GM19099 (cell line): ENCODE results near the gene FXYD3.

Source experiments
- POLR2A ChIP-seq: IDR thresholded peaks from 3 replicates; pipeline ENCODE4 v1.6.1; 2011; ENCODE audit warnings: low read depth; ENCODE audit not compliant: insufficient read length; ENCODE audit errors: extremely low read depth

The FXYD3 gene

DNA sequence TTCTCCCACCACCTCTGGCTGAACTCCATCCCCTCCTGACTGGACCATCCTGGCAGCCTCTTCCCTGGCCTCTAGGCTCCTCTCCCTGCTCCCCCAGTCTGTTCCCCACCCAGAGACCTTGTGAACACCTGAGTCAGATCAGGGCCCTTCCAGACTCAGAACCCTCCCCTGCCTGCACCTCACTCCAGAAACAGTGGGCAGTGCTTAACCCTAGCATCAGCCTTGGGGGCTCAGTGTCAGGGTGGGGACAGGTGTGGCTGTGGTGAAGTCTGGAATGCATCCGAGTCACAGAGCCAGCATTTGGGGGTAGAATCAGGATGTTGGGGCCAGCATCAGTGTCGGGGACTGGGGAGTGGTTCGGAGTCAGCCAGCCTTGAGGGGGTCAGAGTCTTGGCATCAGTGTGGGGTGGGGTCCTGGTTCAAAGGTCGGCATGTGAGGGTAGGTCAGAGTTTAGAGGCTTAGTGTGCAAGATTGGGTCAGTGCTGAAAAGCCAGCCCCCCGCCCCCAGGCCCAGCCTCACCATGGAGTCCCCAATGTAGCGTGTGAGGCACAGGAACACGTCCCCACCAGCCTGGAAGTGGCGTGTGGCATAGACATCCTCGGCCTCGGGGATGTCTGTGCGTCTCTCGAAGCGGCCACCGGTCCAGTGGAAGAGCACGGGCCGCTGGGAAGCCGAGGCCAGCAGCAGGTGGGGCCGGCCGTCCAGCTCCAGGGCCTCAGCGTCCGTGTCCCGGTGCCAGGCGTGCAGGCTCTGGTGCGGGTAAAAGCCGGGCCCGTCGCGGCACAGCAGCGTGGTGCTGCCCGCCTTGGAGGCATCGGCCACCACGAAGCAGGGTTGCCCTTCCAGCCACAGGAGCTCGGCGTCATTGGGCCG lies 10.4 kb downstream of the FXYD3 start:
- no peak for TF ChIP-seq POLR2A

DNA sequence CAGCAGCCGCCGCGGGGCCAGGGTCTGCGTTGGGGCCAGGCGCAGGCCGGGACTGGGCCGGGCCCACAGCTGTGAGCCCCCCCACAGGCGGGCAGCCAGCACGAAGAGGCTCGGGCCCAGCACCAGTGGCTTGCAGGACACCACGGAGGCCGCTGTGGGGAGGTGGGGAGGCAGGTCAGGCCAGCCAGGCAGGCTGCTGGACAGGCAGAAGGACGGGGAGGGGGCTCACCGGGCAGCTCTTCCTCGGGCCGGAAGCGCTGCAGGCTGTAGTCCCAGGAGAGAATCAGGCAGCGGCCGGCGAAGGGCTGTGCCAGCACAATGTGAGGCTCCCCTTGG lies 11.0 kb downstream of the FXYD3 start:
- TF ChIP-seq POLR2A, result no peak

DNA sequence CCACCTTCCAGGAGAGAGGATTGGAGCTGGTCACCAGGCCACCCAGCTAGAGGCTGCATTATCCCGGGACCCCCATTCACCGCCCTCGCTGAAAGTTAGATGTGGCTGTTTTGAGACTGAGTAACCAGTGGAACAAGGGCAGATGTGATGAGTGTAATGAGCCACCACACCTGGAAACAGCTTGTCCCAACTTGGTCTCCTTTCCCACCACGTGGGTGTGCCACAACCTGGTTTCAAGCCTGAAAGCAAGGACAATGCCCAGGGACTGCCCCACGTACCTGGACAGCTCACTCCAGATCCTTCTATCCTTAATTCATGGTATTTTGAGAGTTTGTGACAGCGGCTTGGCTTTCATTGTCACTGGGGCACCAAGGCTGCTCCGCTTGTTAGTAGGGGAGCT lies 12.2 kb downstream of the FXYD3 start:
- TF ChIP-seq POLR2A, result no peak

DNA sequence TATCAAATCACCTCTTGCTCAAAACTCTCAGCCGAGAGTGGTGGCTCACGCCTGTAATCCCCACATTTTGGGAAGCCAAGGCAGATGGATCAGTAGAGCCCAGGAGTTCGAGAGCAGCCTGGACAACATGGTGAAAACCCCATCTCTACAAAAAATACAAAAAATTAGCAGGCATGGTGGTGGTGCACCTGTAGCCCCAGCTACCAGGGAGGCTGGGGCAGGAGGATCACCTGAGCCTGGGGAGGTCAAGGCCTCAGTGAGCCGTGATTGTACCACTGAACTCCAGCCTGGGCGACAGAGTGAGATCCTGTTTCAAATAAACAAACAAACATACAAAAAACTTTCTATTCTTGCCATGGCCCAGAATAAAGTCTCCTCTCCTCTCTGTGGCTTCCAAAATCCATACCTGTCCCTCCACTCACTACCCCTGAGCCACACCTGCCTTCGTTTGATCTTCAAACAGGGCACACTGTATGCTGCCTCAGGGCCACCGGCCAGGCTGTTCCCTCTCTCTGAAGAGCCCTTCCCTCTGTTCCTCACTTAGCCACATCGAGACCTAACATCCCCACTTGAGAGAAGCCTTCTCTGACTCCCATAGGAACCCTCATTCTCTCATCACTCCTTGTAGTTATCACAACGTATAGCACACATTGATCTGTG lies 12.9 kb downstream of the FXYD3 start:
- TF ChIP-seq POLR2A, result no peak

DNA sequence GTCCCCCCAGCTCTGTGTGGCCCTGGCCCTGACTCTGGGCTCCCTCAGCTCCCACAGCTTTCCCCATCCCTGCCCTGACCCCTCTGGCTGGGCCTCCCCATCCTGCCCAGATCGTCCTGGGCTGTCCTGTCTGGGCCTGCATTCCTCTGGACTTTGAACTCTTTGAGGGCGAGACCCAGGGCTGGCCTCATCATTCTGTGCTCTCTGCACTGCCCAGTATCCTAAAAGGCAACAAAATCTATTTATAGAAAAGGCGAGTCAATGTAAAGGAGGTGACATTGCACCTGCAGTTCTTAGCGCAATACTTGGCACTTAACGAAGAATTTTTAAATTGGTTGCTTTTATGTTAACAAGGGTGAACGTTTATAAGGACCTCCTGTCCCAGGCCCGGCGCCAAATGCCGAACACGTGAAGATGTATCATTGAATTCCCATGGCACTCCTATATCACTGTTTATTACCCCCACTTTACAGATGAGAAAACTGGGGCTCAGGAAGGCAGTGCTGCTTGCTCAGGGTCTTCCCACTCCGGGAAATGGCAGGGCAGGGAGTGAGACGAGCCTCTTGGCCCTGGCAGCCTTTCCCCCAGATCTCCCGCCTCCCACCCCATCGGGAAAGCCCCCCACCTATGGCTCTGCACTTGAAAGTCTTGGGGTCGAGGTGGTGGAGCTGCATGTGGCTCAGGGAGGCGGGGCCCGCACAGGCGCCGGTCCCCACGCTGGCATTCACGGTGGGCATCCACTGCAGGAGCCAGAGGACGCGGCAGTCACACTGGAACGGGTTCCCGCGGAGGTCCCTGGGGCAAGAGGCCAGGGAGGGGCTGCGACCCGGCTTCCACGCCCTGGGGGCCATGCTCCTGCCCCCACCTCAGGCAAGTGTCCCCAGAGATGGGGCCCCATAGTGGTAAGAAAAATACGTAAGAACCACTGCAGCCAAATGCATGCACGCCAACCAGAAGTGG lies 15.4 kb downstream of the FXYD3 start:
- no peak for TF ChIP-seq POLR2A

DNA sequence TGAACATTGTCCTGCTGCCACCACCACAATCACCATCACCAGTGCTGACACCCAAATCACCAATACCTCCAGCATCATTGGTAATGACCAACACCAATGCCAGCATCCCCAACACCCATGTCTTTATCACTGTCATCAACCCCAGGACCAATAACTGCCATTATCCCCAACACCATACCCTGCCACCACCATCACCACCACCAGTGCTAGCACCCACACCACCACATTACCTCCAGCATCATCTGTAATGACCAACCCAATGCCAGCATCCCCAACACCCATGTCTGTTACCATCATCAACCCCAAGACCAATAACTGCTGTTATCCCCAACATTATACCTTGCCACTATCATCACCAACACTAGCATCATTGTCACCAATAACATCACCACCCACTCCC lies 16.6 kb downstream of the FXYD3 start:
- no peak for TF ChIP-seq POLR2A

DNA sequence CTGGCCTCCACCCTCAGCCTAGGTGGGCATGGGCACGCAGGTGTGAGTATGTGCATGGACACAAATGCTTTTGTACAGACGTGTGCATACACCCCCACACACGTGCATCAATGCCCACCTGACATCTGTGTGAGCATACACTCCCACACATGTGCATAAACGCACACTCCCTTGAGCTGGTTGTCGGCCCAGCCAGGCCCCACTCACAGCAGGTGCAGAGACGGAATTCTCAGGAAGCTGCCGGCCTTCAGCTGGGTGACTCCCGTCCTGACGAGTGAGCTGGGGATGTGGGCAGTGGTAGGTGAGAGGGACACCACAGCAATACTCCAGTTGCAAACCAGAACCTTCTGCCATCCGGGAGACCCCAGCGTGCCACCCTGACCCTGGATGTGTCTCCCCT lies 18.2 kb downstream of the FXYD3 start:
- TF ChIP-seq POLR2A, result no peak

DNA sequence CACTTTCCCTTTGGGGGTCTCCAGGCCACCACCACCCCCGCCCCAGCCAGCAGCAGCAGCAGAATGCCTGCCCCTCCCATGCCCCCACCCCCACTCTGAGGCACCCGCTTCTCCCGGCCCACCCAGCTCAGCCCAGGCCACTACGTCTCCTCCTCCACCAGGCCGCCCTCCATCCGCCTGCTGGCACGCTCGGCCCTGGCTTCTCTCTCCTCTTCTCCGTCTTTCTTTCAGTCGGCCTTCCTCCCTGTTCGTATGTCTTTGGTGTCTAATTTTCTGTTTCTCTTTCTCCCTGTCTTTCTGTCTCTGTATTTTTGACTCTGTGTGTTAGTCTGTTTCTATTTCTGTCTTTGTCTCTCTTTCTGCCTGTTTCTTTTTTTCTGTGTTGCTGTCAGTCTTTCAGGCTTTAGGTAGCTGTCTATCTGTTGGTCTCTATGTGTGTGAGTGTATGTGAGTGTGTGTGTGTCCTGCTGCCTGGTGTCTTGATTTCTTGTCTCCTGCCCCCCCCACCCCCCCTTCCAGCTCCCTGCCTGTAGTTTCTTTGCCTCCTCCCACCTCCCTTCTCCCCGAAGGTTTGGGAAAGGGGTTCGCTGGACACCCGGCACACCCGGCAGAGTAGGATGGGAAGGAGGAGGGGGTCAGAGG lies 19.1 kb downstream of the FXYD3 start, which contains the start of gene LGI4:
Gene LGI4 (minus strand): TSS at position 459 of the 642 bp plus-strand sequence. CDS start 379 bp downstream, at position 80.
- no peak for TF ChIP-seq POLR2A

DNA sequence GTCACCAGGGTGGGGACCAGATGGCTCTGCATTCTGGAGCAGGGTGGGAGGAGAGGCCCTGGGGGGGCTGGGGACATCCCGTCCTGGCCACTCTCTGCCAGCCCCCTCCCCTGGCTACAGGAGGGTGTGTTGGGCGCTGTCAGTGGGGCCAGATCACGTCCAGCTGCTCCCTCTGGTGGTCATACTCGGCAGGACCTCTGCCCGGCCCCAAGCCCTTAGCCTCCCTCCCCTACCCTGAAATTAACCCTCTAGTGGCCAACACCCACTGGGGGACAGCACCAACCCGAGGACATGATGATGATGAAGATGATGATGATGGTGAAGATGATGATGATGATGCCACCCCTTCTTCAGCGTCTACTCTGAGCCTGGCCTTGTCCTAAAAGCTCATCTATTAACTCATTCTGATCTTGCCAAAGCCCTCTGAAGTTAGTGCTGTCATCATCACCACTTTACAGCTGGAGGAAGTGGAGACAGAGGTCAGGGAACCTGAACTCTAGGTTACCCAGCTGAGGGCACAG lies 19.8 kb downstream of the FXYD3 start:
- no peak for TF ChIP-seq POLR2A

DNA sequence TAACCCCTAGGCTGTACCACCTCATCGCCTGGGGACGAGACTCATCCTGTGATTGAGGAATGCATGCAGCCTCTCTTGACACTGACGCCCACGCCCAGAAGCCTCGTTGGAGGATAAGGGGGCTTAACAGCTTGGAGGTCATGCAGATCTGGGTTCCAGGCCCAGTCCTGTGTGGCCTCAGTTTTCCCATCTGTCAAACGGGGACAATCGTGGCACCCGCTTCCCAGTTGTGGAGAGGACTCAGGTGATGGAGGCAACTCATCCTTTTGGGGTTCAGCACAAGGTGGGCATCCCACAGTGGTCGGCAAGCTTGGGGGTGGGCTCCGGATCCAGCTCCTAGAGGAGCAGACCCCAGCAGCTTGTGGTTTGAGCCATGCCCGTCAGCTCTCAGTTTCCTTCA lies 20.6 kb downstream of the FXYD3 start:
- no peak for TF ChIP-seq POLR2A

DNA sequence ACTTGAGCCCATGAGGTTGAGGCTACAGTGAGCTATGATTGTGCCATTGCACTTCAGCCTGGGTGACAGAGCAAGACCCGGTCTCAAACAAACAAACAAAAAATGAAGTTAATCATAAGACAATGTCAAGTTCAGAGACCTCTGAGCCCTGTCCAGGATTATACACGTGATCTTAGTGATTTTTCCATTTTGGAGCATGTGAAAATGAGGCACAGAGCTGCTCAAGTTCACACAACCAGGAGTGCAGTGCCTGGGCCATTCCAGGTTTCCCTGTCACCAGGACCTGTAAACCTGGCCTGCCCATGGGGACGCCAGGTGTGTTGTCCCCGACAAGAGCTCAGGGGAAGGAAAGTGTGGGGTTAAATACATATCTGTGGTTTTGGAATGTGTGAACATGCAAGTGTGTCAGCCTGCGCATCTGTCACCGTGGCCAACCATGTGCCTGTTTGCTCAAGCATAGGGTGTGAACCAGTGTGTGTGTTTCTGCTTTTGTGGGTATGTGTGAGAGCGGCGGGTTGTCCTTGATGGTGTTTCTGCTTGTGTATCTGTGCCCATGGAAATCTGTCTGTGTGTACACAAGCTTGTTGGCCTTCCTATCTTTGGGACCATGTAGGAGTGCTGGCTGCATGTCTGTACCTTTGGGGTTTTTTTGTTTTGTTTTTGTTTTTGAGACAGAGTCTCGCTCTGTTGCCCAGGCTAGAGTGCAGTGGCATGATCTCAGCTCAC lies 21.5 kb downstream of the FXYD3 start:
- TF ChIP-seq POLR2A, result no peak

DNA sequence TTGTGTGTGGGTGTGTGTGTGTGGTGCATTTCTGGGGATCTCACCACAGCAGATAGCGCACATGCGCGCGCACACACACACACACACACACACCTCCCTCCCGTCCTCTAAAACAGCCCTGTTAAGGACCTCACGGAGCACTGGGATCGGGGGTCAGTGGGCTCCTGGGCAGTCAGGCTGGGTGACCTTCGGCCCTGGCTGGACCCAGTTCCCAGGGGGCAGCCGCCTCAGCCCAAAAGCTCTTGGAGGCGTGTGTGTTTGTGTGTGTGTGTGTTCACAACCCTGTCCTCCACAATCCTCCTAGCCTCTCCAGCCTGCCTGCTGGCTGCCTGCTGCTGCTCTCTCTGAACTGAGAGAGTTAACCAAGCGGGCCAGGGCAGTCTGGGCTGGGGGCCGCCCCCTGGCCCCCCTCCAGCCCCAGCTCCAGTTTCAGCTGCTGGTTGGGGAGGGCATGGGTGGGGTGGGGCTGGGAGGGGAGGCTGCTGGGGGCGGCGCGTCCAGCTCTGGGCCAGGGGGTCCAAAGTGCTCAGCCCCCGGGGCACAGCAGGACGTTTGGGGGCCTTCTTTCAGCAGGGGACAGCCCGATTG lies 22.8 kb downstream of the FXYD3 start, which contains the start of gene FXYD1:
Gene FXYD1 (plus strand): TSS at position 520 of the 588 bp plus-strand sequence. CDS start 1,256 bp downstream, outside the sequence.
- no peak for TF ChIP-seq POLR2A

DNA sequence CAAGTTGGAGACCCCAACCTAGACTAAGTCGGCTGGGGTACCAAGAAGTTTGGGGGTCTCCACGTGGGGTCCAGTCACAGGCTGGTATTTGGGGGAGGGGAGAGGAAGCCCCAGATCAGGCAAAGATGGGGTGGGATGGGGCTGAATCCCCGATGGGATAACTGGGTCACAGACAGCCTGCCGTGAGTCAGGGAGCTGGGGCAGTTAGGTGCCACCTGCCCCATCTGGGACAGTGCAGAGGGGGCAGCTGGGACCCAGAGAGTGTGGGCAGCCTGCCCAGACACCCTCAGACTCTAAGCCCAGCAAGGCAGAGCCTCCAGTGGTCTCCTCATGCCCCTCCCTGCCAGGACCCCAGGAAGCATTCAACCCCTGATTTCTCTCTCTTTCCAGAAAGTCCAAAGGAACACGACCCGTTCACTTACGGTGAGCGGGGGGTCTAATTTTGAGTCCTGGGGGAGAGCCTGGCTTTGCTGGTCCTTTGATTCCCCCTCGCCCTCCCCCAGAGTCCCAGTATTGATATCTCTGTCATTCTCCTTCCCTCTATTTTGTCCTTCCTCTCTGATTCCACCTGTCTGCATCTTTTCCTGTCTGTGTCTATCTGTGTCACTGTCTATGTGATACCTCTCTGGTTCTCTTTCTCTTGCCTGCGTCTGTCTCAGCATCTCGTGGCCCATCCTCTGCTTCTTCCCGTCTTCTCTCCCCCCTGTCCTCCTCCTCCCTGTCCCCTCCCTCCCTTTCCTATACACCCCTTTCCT lies 24.8 kb downstream of the FXYD3 start:
- no peak for TF ChIP-seq POLR2A
